HG03354 (cell line): ENCODE data around the gene PPOX.
A peak's percentile ranks its signal among the peaks of the same experiment; 100 is the strongest.

Experiments
- ATAC-seq: cut with Tn5 transposase; IDR thresholded peaks from one replicate; pipeline ENCODE4 v1.9.1; 2021; ENCODE audit warnings: mild to moderate bottlenecking; ENCODE audit not compliant: unreplicated experiment, poor library complexity, severe bottlenecking

Gene PPOX

GRCh38 chr1:161145832-161146231, 20.4 kb upstream of the PPOX start:
- no peak for ATAC-seq

- ATAC-seq, result peak; percentile 19
Observed at GRCh38 chr1:161153176-161153575, 13.1 kb upstream of the PPOX start.

GRCh38 chr1:161153682-161154337, 12.4 kb upstream of the PPOX start, which contains the start of gene UFC1:
UFC1 (plus strand) TSS chr1:161153978; CDS start chr1:161153998, 20 bp downstream.
- ATAC-seq, result peak; percentile 91

GRCh38 chr1:161157867-161158266, 8.4 kb upstream of the PPOX start:
- ATAC-seq, result no peak

DNA sequence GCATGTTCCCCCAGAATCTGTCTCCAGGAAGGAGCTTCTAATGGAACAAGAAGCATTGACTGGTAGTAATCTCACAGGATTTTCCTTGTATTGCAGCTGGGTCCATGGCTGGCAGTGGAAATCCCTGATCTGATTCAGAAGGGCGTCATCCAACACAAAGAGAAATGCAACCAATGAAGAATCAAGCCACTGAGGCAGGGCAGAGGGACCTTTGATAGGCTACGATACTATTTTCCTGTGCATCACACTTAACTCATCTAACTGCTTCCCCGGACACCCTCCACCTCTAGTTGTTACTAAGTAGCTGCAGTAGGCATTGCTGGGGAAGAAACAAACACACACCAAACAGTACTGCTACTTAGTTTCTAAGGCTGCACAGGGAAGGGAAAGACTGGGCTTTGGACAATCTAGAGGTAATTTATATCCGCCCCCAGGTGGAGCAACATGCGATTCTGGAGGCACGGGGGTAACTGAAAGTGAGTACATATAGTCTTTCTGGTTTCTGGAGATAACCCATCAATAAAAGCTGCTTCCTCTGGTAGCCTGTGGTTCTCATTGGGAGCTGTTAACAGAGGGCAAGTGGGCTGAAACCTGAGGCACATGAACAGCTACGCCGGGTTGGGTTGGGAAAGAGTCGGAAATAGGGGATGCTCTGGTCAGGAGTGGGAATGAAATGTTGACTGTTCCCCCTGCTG, 7.8 kb upstream of the PPOX start:
- ATAC-seq, result no peak

- ATAC-seq, result peak; percentile 88
Observed at GRCh38 chr1:161159087-161159912, 6.9 kb upstream of the PPOX start, which contains the start of gene USP21. USP21 (plus strand) TSS chr1:161159500; CDS start chr1:161160641, 1,141 bp downstream.

DNA sequence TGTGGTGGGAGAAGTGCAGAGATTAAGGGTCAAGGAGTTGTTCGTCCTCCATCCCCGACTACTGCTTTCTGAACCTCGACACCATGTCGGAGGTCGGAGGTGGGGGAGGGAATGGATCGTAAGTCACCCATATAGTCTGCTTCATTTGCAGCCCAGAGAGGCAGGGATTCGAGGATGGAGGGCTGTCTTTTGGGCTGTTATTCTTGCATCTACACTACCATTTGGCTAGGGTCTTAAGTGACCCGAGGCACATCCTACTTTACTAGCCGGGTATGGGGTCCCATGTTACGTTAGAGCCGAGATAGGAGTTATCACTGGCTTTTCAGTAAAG, 6.3 kb upstream of the PPOX start:
- ATAC-seq, result no peak

DNA sequence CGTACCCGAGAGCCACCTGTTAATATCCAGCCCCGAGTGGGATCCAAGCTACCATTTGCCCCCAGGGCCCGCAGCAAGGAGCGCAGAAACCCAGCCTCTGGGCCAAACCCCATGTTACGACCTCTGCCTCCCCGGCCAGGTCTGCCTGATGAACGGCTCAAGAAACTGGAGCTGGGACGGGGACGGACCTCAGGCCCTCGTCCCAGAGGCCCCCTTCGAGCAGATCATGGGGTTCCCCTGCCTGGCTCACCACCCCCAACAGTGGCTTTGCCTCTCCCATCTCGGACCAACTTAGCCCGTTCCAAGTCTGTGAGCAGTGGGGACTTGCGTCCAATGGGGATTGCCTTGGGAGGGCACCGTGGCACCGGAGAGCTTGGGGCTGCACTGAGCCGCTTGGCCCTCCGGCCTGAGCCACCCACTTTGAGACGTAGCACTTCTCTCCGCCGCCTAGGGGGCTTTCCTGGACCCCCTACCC, 5.5 kb upstream of the PPOX start:
- ATAC-seq, result no peak

DNA sequence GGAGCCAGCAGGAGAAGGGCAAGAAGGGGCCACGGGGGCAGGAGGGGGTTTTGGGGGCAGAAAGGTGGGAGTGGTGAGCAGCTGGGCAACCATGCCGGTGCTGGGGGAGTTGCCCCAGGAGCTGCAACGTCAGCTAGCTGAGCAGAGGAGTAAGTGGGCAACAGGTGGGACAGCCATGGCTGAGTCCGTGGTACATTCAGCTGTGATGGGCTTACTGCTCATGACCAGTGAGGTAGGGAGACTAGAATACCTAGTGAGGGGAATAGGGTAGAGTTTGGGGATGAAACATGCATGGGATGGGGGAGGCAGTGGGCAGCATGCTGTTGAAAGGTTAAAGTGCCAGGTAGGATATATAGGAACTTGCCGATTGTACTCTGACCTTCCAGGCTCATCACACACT, 4.6 kb upstream of the PPOX start:
- ATAC-seq, result no peak

DNA sequence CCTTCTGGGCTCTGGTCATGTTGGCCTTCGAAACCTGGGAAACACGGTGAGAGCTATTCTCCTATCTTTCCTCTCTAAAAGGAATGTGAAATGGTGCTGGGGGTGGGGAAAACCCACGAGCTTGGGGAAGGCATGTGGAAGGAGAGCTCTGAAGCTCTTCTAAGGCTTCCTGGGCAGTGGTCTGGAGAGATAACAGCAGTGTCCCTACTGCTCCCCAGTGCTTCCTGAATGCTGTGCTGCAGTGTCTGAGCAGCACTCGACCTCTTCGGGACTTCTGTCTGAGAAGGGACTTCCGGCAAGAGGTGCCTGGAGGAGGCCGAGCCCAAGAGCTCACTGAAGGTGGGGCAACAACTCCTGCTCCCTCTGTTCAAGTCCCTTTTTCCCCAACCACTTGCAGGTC, 4.2 kb upstream of the PPOX start:
- ATAC-seq, result no peak

DNA sequence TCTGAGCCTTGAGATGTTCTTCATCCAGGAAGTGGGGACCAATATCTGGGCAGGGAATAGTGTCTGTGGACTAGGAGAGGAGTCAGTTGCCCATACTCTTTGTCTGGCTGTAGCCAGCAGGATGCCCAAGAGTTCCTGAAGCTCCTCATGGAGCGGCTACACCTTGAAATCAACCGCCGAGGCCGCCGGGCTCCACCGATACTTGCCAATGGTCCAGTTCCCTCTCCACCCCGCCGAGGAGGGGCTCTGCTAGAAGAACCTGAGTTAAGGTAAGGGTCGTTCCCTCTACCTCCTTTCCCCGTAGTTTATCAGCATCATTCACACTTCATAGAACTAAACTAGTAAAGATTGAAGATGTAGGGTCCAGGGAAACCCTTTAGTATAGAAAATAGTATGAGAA, 3.4 kb upstream of the PPOX start:
- ATAC-seq, result no peak

GRCh38 chr1:161163793-161164192, 2.4 kb upstream of the PPOX start:
- ATAC-seq, result no peak

- ATAC-seq, result no peak
Observed at GRCh38 chr1:161164901-161165610, 1.2 kb upstream of the PPOX start.

DNA sequence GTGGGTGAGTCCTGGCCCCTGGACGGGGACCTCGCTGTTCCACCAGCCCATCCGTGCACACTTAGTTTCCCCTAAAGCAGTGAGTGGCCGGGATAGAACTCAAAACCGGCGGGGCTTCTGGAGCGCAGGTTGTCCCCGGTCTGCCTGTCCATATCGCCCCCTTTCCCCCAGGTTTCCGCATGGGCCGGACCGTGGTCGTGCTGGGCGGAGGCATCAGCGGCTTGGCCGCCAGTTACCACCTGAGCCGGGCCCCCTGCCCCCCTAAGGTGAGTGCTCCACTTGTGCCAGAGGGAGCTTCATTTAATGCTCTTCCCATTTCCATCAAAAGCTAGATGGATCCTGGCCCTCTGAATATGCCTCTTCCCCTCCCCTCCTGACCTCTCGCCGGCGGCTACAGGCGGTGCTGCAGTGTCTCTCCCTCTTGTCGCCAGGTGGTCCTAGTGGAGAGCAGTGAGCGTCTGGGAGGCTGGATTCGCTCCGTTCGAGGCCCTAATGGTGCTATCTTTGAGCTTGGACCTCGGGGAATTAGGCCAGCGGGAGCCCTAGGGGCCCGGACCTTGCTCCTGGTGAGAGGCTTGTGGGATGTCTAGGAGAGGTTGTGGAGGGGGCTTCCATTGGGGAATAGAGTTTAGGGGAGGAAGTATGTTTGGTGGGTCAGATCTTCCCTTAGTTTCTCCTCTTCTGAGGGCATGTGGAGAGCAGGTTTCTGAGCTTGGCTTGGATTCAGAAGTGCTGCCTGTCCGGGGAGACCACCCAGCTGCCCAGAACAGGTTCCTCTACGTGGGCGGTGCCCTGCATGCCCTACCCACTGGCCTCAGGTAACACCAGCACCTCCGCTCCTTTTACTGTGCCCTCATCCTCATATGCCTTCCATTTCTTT, 683 bp downstream of the PPOX start:
- ATAC-seq, result peak; percentile 6

DNA sequence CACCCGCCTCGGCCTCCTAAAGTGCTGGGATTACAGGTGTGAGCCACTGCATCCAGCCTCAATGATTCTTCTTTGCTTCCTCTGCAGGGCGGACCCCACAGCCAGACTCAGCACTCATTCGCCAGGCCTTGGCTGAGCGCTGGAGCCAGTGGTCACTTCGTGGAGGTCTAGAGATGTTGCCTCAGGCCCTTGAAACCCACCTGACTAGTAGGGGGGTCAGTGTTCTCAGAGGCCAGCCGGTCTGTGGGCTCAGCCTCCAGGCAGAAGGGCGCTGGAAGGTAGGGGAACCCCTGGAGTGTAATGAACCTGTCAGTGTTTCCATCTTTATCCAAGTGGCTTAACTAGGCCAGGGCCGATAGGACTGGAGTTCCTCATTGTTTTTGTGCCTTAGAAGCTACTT, 2.7 kb downstream of the PPOX start:
- no peak for ATAC-seq

GRCh38 chr1:161171191-161171590, 5.0 kb downstream of the PPOX start:
- ATAC-seq, result no peak

DNA sequence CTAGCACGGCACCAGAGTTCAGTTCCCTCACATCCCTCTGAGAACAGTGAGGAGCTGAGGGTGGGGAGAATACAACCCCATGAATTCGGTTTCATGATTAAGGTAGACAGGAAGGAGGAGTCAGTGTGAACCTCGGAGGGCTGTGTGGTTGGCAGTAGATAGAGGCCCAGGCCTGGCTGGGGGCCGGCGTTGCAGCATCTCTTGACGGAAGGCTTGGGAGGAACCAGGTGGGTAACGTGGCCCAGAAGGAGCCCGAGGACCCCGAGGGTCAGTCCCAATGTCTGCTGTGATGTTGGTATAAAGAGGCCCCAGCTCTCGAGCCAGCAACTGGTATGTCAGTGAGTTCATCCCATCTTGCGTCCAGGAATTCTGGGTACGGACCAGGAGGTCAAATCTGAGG, 5.5 kb downstream of the PPOX start:
- ATAC-seq, result no peak

GRCh38 chr1:161172349-161172748, 6.1 kb downstream of the PPOX start:
- ATAC-seq, result no peak

GRCh38 chr1:161172776-161173376, 6.7 kb downstream of the PPOX start:
- no peak for ATAC-seq
